GM12878 (cell line): ENCODE data around the gene BBLN. TPM values are rescaled to one million over a fixed set of nuclear protein-coding genes. Genes with fewer than 3 reads are reported as not detected.

Experiments used
- ATAC-seq: fragments of 200-7000 bp; cut with Tn5 transposase; 3 replicates; pipeline ENCODE4 v1.9.1; 2020; ENCODE audit warnings: mild to moderate bottlenecking, moderate library complexity
- BruUV-seq: library from RNA; stranded (reverse); fragments of 400-500 nt; replicated peaks from 2 replicates; lab custom pipeline; 2021; lab: Mats Ljungman, UMichigan
- CTCF ChIA-PET: fragments of 300-600 bp; sonication (Branson Sonifier 250); formaldehyde crosslinking; extraction: SDS; loops from one replicate; lab custom pipeline; 2021; ENCODE audit warnings: inconsistent platforms; lab: Yijun Ruan, JAX
- POLR2A ChIA-PET: fragments of 350-600 bp; formaldehyde crosslinking; extraction: SDS; loops from one replicate; lab custom pipeline; 2021; ENCODE audit warnings: inconsistent platforms; lab: Charles Lee
- RAD21 ChIA-PET: fragments of 300-600 bp; sonication (Branson Sonifier 250); formaldehyde crosslinking; loops from one replicate; lab custom pipeline; 2023; ENCODE audit warnings: antibody characterized with exemption; ENCODE audit not compliant: unreplicated experiment; lab: Charles Lee
- SMC1A ChIA-PET: fragments of 300-600 bp; sonication (Branson Sonifier 250); formaldehyde crosslinking; loops from one replicate; lab custom pipeline; 2023; ENCODE audit not compliant: unreplicated experiment, uncharacterized antibody; lab: Charles Lee
- DNase-seq: peaks from one replicate; pipeline ENCODE4 v3.0.0-alpha.2; 2011; ENCODE audit warnings: low read depth, low spot score
- FAIRE-seq: peaks from 3 replicates; lab custom pipeline; 2011; peaks lifted over from hg19 to GRCh38; lab: Jason Lieb, UNC
- H2AFZ ChIP-seq: 2 replicates; pipeline ENCODE4 v1.6.0; 2011; ENCODE audit warnings: low read depth, low read length, control low read depth; ENCODE audit not compliant: control insufficient read depth
- H3K27ac ChIP-seq: 2 replicates; pipeline ENCODE4 v1.5.1; 2011; ENCODE audit warnings: control low read depth; ENCODE audit not compliant: control insufficient read depth, insufficient read depth
- H3K27me3 ChIP-seq, 2 experiments: replicated peaks in 1 of 2; 2 replicates each; pipeline versions ENCODE4 v1.6.0 to v1.6.1; 2011; ENCODE audit warnings: low read length in 1 of 2; ENCODE audit not compliant: control insufficient read depth in 2 of 2, insufficient read depth in 2 of 2
- H3K36me3 ChIP-seq, 2 experiments: 2 replicates each; pipeline ENCODE4 v1.5.1; 2011; ENCODE audit warnings: low read length in 1 of 2; ENCODE audit not compliant: control insufficient read depth in 2 of 2, insufficient read depth in 2 of 2
- H3K4me1 ChIP-seq: 2 replicates; pipeline ENCODE4 v1.6.1; 2011; ENCODE audit warnings: mild to moderate bottlenecking, low read length, moderate library complexity, mixed read lengths; ENCODE audit not compliant: control insufficient read depth, insufficient read depth
- H3K4me2 ChIP-seq: 2 replicates; pipeline ENCODE4 v1.6.0; 2011; ENCODE audit warnings: control low read depth; ENCODE audit not compliant: control insufficient read depth, insufficient read depth
- H3K4me3 ChIP-seq: fragments of 200-600 bp; sonication (generic); 2 replicates; pipeline ENCODE4 v1.5.1; 2016
- H3K79me2 ChIP-seq: 2 replicates; pipeline ENCODE4 v1.6.0; 2011; ENCODE audit warnings: low read length; ENCODE audit not compliant: control insufficient read depth, insufficient read depth
- H3K9ac ChIP-seq: 2 replicates; pipeline ENCODE4 v1.8.0; 2011; ENCODE audit warnings: low read length, control low read depth, mixed read lengths; ENCODE audit not compliant: control insufficient read depth, insufficient read depth
- H3K9me3 ChIP-seq: replicated peaks from 3 replicates; pipeline ENCODE4 v1.5.1; 2011; ENCODE audit warnings: mild to moderate bottlenecking, low read length; ENCODE audit not compliant: control insufficient read depth, insufficient read depth
- H4K20me1 ChIP-seq: 2 replicates; pipeline ENCODE4 v1.6.0; 2011; ENCODE audit not compliant: control insufficient read depth, insufficient read depth
- ATF7 ChIP-seq: fragments of 450-650 bp; IDR thresholded peaks from 2 replicates; pipeline ENCODE4 v1.6.1; 2016; ENCODE audit warnings: low read depth, mild to moderate bottlenecking
- CREB1 ChIP-seq: IDR thresholded peaks from 2 replicates; pipeline ENCODE4 v1.6.1; 2012; ENCODE audit warnings: low read depth, mild to moderate bottlenecking, inconsistent platforms
- HDGF ChIP-seq: fragments of 450-650 bp; IDR thresholded peaks from 2 replicates; pipeline ENCODE4 v1.6.1; 2016; ENCODE audit warnings: antibody characterized with exemption
- IKZF1 ChIP-seq: fragments of 450-650 bp; conservative IDR thresholded peaks from 2 replicates; pipeline ENCODE4 v1.6.1; 2017; ENCODE audit warnings: antibody characterized with exemption, mild to moderate bottlenecking
- IRF3 ChIP-seq: fragments of 450-650 bp; IDR thresholded peaks from 2 replicates; pipeline ENCODE4 v1.6.1; 2014; ENCODE audit warnings: mild to moderate bottlenecking
- MYB ChIP-seq: fragments of 150-350 bp; IDR thresholded peaks from 2 replicates; pipeline ENCODE4 v1.6.1; 2014; ENCODE audit warnings: mild to moderate bottlenecking, low read depth, low read length, borderline replicate concordance
- NFIC ChIP-seq: IDR thresholded peaks from 2 replicates; pipeline ENCODE4 v1.6.1; 2012; ENCODE audit warnings: low read depth, mild to moderate bottlenecking, inconsistent platforms, low read length, moderate library complexity
- NFYA ChIP-seq: IDR thresholded peaks from 2 replicates; pipeline ENCODE4 v1.6.1; 2011; ENCODE audit warnings: low read depth, mild to moderate bottlenecking, low read length, improper control_type of control experiment, borderline replicate concordance
- NR2F1 ChIP-seq: fragments of 450-650 bp; conservative IDR thresholded peaks from 2 replicates; pipeline ENCODE4 v1.6.1; 2017; ENCODE audit warnings: mild to moderate bottlenecking
- ZBED1 ChIP-seq: IDR thresholded peaks from 2 replicates; pipeline ENCODE4 v1.6.1; 2016; ENCODE audit warnings: borderline replicate concordance
- WGBS: methylation state at CpG from one replicate; pipeline ENCODE4 v1.1.6; 2016; ENCODE audit warnings: low lambda C conversion rate; ENCODE audit not compliant: insufficient replicate concordance, insufficient coverage; ENCODE audit errors: missing lambda C conversion rate; 5-methylcytosine and 5-hydroxymethylcytosine counted together
- in situ Hi-C: fragments of 300-500 bp; cut with MboI; formaldehyde crosslinking; loops from 9 replicates; pipeline ENCODE4 v1.14.3; 2018; ENCODE audit warnings: mixed read lengths
- intact Hi-C: fragments of 100-400 bp; cut with micrococcal nuclease; formaldehyde crosslinking; loops from one replicate; pipeline ENCODE4 v1.14.2; 2022; ENCODE audit not compliant: unreplicated experiment
- polyA plus RNA-seq, 11 experiments: library from polyadenylated mRNA; depleted of rRNA in 4 of 11; unstranded in 6 of 11; stranded (reverse) in 5 of 11; fragments of >200 nt; fragmentation: Nextera tagmentation in 4 of 11; fragmentation: Illumina TruSeq in 1 of 11; extraction: Ambion mirVana in 4 of 11; extraction: Trizol in 1 of 11; gene quantifications; 1 replicate in 1 of 11; 2 replicates in 10 of 11; pipeline versions ENCODE4 v1.2.1 to v1.2.3, GENCODE V29; 2011 to 2016; ENCODE audit warnings: inconsistent platforms in 2 of 11, missing spikeins in 2 of 11, low read depth in 1 of 11
- total RNA-seq, 4 experiments: library from RNA; depleted of rRNA in 3 of 4; stranded (reverse); fragments of >200 nt in 3 of 4; fragmentation: Illumina TruSeq in 1 of 4; extraction: Trizol in 1 of 4; gene quantifications; 2 replicates each; pipeline versions ENCODE4 v1.2.1 to v1.2.3, GENCODE V29; 2013 to 2021
- TF ChIP-seq, protein P1 (sequence below), 3 experiments: IDR thresholded peaks in 2 of 3; conservative IDR thresholded peaks in 1 of 3; 2 replicates each; pipeline ENCODE4 v1.5.1; 2011; ENCODE audit warnings: low read depth in 3 of 3, low read length in 3 of 3, mild to moderate bottlenecking in 3 of 3, control low read depth in 2 of 3, moderate library complexity in 2 of 3, inconsistent platforms in 1 of 3, mixed read lengths in 1 of 3; ENCODE audit not compliant: control insufficient read depth in 2 of 3, insufficient read depth in 1 of 3; ENCODE audit errors: extremely low read depth in 1 of 3
- TF ChIP-seq, protein P2 (sequence below): IDR thresholded peaks from 2 replicates; pipeline ENCODE4 v1.6.1; 2011; ENCODE audit warnings: borderline replicate concordance, low read depth, mild to moderate bottlenecking, moderate library complexity, low read length; ENCODE audit not compliant: insufficient read depth, poor library complexity, severe bottlenecking
- TF ChIP-seq, protein P3 (sequence below): IDR thresholded peaks from 2 replicates; pipeline ENCODE4 v1.6.1; 2012; ENCODE audit warnings: mild to moderate bottlenecking, low read depth, low read length

The BBLN gene
- total and polyA plus RNA-seq, 10 of the 15 experiments (the other 5 are each of a cell fraction or from before 2014, with no cell fraction given) = 3.8 to 194 (median 66.2) TPM

GRCh38 chr9:128167209-128167608 lies 7.1 kb downstream of the BBLN start:
- no peak overlapping the region for H2AFZ ChIP-seq
- ATAC-seq (no peak), DNase-seq (no peak)
- no peaks in the 10 kb centered on the region for H3K9me3 ChIP-seq
- in situ Hi-C loops (no loop called here), intact Hi-C loops (no loop called here)
- H3K36me3 ChIP-seq = peaks cover 13 to 19% of the 10 kb centered on the region in 2 experiments; a peak in 3 of 4 replicates
- CTCF ChIA-PET = no interaction called here
- no peaks in the 10 kb centered on the region for H3K4me1 ChIP-seq
- H3K4me2 ChIP-seq = no peak overlapping the region
- H3K79me2 ChIP-seq = no peaks in the 10 kb centered on the region
- TF ChIP-seq, protein P1, sequence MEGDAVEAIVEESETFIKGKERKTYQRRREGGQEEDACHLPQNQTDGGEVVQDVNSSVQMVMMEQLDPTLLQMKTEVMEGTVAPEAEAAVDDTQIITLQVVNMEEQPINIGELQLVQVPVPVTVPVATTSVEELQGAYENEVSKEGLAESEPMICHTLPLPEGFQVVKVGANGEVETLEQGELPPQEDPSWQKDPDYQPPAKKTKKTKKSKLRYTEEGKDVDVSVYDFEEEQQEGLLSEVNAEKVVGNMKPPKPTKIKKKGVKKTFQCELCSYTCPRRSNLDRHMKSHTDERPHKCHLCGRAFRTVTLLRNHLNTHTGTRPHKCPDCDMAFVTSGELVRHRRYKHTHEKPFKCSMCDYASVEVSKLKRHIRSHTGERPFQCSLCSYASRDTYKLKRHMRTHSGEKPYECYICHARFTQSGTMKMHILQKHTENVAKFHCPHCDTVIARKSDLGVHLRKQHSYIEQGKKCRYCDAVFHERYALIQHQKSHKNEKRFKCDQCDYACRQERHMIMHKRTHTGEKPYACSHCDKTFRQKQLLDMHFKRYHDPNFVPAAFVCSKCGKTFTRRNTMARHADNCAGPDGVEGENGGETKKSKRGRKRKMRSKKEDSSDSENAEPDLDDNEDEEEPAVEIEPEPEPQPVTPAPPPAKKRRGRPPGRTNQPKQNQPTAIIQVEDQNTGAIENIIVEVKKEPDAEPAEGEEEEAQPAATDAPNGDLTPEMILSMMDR (IDR thresholded peaks at IDR 0.05 in 2 of 3, conservative IDR thresholded peaks at IDR 0.05 in 1 of 3; ENCODE audit: control insufficient read depth in 2 of 3, extremely low read depth in 1 of 3, insufficient read depth in 1 of 3, low read depth in 3 of 3, low read length in 3 of 3) = no peak
- TF ChIP-seq MYB (no peak), IKZF1 (no peak), NFYA (no peak), IRF3 (no peak), HDGF (no peak), ZBED1 (no peak), NFIC (no peak), NR2F1 (no peak), ATF7 (no peak), CREB1 (no peak)
- TF ChIP-seq, protein P2, sequence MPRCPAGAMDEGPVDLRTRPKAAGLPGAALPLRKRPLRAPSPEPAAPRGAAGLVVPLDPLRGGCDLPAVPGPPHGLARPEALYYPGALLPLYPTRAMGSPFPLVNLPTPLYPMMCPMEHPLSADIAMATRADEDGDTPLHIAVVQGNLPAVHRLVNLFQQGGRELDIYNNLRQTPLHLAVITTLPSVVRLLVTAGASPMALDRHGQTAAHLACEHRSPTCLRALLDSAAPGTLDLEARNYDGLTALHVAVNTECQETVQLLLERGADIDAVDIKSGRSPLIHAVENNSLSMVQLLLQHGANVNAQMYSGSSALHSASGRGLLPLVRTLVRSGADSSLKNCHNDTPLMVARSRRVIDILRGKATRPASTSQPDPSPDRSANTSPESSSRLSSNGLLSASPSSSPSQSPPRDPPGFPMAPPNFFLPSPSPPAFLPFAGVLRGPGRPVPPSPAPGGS = no peak
- TF ChIP-seq, protein P3, sequence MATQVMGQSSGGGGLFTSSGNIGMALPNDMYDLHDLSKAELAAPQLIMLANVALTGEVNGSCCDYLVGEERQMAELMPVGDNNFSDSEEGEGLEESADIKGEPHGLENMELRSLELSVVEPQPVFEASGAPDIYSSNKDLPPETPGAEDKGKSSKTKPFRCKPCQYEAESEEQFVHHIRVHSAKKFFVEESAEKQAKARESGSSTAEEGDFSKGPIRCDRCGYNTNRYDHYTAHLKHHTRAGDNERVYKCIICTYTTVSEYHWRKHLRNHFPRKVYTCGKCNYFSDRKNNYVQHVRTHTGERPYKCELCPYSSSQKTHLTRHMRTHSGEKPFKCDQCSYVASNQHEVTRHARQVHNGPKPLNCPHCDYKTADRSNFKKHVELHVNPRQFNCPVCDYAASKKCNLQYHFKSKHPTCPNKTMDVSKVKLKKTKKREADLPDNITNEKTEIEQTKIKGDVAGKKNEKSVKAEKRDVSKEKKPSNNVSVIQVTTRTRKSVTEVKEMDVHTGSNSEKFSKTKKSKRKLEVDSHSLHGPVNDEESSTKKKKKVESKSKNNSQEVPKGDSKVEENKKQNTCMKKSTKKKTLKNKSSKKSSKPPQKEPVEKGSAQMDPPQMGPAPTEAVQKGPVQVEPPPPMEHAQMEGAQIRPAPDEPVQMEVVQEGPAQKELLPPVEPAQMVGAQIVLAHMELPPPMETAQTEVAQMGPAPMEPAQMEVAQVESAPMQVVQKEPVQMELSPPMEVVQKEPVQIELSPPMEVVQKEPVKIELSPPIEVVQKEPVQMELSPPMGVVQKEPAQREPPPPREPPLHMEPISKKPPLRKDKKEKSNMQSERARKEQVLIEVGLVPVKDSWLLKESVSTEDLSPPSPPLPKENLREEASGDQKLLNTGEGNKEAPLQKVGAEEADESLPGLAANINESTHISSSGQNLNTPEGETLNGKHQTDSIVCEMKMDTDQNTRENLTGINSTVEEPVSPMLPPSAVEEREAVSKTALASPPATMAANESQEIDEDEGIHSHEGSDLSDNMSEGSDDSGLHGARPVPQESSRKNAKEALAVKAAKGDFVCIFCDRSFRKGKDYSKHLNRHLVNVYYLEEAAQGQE = no peak
- TF ChIP-seq, all 136 proteins: peak for 0
- 85% methylated on average over 4 of the region's 4 CpGs for WGBS
- no peak overlapping the region for H3K4me3 ChIP-seq
- no peak overlapping the region for H3K27ac ChIP-seq
- SMC1A ChIA-PET = no interaction called here
- BruUV-seq = no TSS peak
- FAIRE-seq = no peak
- no peak overlapping the region for H3K9ac ChIP-seq
- H4K20me1 ChIP-seq = no peaks in the 10 kb centered on the region
- H3K27me3 ChIP-seq = no peaks in the 10 kb centered on the region
- POLR2A ChIA-PET = no interaction called here
- RAD21 ChIA-PET = no interaction called here
